Right lobe of liver (tissue), 4 donors: Measurements from ENCODE around the gene CA5A.

Source experiments
- POLR2A ChIP-seq: fragments of 450-650 bp; IDR thresholded peaks from one replicate; pipeline ENCODE4 v1.6.1; 2017; ENCODE audit warnings: antibody characterized with exemption, mild to moderate bottlenecking
- TF ChIP-seq, protein P1 (sequence below), 4 donors: fragments of 200-600 bp in 3 of 4; fragments of 450-650 bp in 1 of 4; IDR thresholded peaks; one replicate each; pipeline versions ENCODE4 v1.5.1 to v1.8.0; 2016 to 2022; ENCODE audit warnings: antibody characterized with exemption in 4 of 4, mild to moderate bottlenecking in 2 of 4
- donor health status: DM: no; HTN: no; CAD: no.
- donor health status: DM: no; HTN: no; CAD: no.
- donor health status: DM: no; HTN: yes; CAD: no.

DNA sequence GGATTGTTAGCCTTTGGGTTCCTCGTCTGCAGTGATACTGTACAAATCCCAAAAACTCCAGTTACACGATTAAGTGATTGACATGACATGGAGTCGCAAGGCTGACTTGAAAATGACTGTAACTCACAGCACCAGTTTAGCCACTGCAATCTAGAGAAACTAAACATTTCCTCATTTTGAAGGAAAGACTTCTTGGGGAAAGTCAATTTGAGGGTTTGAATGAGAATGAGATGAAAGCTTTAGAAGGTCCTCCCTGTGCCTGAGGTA lies 19.7 kb upstream of the CA5A start:
- TF ChIP-seq, protein P1, sequence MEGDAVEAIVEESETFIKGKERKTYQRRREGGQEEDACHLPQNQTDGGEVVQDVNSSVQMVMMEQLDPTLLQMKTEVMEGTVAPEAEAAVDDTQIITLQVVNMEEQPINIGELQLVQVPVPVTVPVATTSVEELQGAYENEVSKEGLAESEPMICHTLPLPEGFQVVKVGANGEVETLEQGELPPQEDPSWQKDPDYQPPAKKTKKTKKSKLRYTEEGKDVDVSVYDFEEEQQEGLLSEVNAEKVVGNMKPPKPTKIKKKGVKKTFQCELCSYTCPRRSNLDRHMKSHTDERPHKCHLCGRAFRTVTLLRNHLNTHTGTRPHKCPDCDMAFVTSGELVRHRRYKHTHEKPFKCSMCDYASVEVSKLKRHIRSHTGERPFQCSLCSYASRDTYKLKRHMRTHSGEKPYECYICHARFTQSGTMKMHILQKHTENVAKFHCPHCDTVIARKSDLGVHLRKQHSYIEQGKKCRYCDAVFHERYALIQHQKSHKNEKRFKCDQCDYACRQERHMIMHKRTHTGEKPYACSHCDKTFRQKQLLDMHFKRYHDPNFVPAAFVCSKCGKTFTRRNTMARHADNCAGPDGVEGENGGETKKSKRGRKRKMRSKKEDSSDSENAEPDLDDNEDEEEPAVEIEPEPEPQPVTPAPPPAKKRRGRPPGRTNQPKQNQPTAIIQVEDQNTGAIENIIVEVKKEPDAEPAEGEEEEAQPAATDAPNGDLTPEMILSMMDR (IDR thresholded peaks at IDR 0.05): no peak
- no peak for TF ChIP-seq POLR2A
